ENCODE data around the gene KHSRP. TPM values are rescaled to one million over a fixed set of nuclear protein-coding genes. Genes with fewer than 3 reads are reported as not detected.

Gene KHSRP, protein sequence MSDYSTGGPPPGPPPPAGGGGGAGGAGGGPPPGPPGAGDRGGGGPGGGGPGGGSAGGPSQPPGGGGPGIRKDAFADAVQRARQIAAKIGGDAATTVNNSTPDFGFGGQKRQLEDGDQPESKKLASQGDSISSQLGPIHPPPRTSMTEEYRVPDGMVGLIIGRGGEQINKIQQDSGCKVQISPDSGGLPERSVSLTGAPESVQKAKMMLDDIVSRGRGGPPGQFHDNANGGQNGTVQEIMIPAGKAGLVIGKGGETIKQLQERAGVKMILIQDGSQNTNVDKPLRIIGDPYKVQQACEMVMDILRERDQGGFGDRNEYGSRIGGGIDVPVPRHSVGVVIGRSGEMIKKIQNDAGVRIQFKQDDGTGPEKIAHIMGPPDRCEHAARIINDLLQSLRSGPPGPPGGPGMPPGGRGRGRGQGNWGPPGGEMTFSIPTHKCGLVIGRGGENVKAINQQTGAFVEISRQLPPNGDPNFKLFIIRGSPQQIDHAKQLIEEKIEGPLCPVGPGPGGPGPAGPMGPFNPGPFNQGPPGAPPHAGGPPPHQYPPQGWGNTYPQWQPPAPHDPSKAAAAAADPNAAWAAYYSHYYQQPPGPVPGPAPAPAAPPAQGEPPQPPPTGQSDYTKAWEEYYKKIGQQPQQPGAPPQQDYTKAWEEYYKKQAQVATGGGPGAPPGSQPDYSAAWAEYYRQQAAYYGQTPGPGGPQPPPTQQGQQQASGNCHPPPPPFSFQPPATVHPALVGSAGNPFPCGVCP
- 81.9 TPM for total RNA-seq
- long read RNA-seq, partial matches to known transcripts = 2 of 14 reads
- long read RNA-seq, other reads (novel, unspliced or antisense) = 10 of 14 reads

DNA sequence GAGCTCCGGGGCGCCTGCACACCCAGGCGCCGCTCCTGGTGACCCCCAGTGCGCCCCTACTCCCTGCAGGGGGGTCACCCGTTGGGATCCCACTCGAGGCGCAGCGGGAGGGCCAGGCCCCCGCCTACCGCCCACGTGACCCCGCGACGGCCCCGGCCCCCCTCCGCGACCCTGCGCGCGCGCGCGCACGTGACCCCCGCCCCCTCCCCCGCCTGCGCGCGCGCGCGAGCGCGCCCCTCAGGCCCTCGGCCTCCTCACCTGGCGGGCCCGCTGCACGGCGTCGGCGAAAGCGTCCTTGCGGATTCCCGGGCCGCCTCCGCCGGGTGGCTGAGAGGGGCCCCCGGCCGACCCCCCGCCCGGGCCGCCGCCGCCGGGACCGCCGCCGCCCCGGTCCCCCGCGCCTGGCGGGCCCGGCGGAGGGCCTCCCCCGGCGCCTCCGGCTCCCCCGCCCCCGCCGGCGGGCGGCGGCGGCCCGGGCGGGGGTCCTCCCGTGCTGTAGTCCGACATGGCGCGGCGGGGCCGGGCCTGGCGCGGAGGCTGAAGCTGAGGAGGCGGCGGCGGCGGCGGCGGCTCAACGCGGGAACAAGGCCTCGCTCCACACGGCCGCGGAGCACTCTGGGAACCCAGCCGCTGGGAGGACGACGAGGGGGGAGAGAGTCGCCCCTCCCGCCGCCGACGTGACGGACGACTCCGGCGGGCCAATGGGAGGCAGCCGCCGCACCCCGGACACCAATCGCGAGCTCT is at the start of gene KHSRP:
Gene KHSRP (minus strand): TSS at position 617 of the 744 bp plus-strand sequence. CDS start 110 bp downstream, at position 507.
- Histone ChIP-seq H3K4me3 (peak within 1 kb of the TSS; percentile 91), H3K27ac (replicated peaks) (peak within 1 kb of the TSS; percentile 91), H3K4me1 (peaks cover 41% of the 10 kb centered on the region), H3K9me3 (replicated peaks) (no peaks in the 10 kb centered on the region), H3K27me3 (ENCODE audit: low read depth) (no peaks in the 10 kb centered on the region), H3K36me3 (peaks cover 23% of the 10 kb centered on the region)
- no peak for DNase-seq
- intact Hi-C loops (cut with micrococcal nuclease) = no loop called here
- TF ChIP-seq, protein P1, sequence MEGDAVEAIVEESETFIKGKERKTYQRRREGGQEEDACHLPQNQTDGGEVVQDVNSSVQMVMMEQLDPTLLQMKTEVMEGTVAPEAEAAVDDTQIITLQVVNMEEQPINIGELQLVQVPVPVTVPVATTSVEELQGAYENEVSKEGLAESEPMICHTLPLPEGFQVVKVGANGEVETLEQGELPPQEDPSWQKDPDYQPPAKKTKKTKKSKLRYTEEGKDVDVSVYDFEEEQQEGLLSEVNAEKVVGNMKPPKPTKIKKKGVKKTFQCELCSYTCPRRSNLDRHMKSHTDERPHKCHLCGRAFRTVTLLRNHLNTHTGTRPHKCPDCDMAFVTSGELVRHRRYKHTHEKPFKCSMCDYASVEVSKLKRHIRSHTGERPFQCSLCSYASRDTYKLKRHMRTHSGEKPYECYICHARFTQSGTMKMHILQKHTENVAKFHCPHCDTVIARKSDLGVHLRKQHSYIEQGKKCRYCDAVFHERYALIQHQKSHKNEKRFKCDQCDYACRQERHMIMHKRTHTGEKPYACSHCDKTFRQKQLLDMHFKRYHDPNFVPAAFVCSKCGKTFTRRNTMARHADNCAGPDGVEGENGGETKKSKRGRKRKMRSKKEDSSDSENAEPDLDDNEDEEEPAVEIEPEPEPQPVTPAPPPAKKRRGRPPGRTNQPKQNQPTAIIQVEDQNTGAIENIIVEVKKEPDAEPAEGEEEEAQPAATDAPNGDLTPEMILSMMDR (IDR thresholded peaks at IDR 0.05; ENCODE audit: borderline replicate concordance) = no peak

DNA sequence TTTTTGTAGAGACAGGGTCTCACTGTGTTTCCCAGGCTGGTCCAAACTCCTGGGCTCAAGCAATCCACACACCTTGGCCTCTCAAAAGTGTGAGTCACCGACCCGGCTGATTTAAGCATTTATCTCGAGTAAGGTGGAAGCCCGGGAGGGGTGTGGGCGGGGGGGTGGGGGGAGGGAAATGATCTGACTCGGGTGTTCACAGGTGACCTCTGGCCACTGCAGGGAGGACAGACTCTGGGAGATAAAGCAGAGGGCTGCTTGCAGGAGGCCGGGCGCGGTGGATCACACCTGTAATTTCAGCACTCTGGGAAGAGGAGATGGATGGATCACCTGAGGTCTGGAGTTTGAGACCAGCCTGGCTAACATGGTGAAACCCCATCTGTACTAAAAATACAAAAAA is 49.0 kb upstream of the KHSRP start:
- intact Hi-C loops (cut with micrococcal nuclease) = no loop called here
- no peaks in the 10 kb centered on the region for H3K9me3 ChIP-seq (replicated peaks)
- H3K27ac ChIP-seq (replicated peaks) = no peak overlapping the region
- TF ChIP-seq, protein P1 (IDR thresholded peaks at IDR 0.05; ENCODE audit: borderline replicate concordance) = no peak
- peaks cover 17% of the 10 kb centered on the region for H3K4me1 ChIP-seq
- H3K36me3 ChIP-seq = no peaks in the 10 kb centered on the region
- peaks cover 76% of the 10 kb centered on the region for H3K27me3 ChIP-seq (ENCODE audit: low read depth)
- no peak for DNase-seq
- H3K4me3 ChIP-seq = no peak overlapping the region

DNA sequence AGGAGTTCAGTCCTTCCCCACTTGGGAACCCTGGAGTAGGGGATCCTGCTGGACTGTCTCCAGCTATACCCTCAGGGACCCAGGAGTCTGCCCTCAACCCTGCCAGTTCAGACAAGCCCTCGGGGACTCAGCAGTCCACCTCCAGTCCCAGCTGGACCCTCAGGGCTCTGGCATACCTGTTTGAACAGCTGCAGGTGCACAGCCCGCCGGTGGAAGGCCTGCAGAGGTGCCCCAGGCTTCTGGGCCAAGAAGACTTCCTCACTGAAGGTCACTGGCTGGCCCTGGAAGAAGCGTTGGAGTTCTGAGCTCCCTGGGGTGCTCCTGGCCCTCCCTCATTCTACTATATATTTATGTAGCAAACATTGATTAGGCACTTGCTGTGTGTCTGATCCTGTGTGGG is 48.1 kb upstream of the KHSRP start:
- Histone ChIP-seq H3K36me3 (no peaks in the 10 kb centered on the region), H3K27ac (replicated peaks) (no peak overlapping the region), H3K9me3 (replicated peaks) (no peaks in the 10 kb centered on the region), H3K4me1 (peaks cover 17% of the 10 kb centered on the region), H3K27me3 (ENCODE audit: low read depth) (peaks cover 76% of the 10 kb centered on the region), H3K4me3 (no peak overlapping the region)
- intact Hi-C loops (cut with micrococcal nuclease) = no loop called here
- no peak for DNase-seq
- TF ChIP-seq, protein P1 (IDR thresholded peaks at IDR 0.05; ENCODE audit: borderline replicate concordance) = no peak

DNA sequence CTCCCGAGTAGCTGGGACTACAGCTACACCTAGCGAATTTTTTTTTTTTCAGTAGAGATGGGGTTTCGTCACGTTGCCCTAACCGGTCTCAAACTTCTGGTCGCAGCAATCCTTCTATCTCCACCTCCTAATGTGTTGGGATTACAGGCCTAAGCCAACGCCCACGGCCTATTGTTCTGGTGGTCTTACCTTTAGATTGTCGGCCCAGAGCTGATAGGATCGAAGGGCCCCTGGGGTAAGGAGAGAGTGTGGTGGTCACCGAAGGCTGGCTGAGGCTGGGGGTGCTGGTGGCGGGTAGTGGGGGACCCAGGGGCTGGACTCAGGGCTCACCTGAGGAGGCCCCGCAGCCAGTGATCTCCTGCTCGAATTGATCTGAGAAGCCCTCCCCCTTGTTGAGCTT is 46.5 kb upstream of the KHSRP start:
- TF ChIP-seq, protein P1 (IDR thresholded peaks at IDR 0.05; ENCODE audit: borderline replicate concordance) = no peak
- H3K36me3 ChIP-seq = no peaks in the 10 kb centered on the region
- intact Hi-C loops (cut with micrococcal nuclease) = no loop called here
- no peaks in the 10 kb centered on the region for H3K9me3 ChIP-seq (replicated peaks)
- peaks cover 9% of the 10 kb centered on the region for H3K4me1 ChIP-seq
- no peak overlapping the region for H3K4me3 ChIP-seq
- no peak overlapping the region for H3K27ac ChIP-seq (replicated peaks)
- peaks cover 74% of the 10 kb centered on the region for H3K27me3 ChIP-seq (ENCODE audit: low read depth)
- DNase-seq = no peak

DNA sequence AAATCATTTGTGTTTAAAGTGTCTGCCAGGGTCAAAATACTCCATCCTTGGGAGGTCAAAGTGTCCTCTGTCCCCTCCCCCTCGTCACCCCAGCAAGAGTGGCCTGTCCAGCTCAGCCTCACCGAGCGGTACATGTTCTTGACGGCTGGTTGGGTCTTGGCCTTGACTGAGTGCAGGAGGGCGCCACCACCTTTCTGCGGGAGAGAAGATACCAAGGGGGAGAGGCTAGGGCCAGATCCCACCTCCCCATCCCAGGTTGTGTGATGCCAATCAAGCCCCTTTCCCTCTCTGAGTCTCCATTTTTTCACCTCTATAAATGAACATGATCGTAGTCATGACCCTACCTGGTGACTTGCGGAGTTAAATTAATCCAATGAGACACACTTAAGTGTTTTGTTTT is 45.6 kb upstream of the KHSRP start:
- Histone ChIP-seq H3K27me3 (ENCODE audit: low read depth) (peaks cover 74% of the 10 kb centered on the region), H3K36me3 (no peaks in the 10 kb centered on the region), H3K9me3 (replicated peaks) (no peaks in the 10 kb centered on the region), H3K27ac (replicated peaks) (no peak overlapping the region), H3K4me3 (no peak overlapping the region), H3K4me1 (peaks cover under 1% of the 10 kb centered on the region)
- TF ChIP-seq, protein P1 (IDR thresholded peaks at IDR 0.05; ENCODE audit: borderline replicate concordance) = no peak
- DNase-seq = no peak
- intact Hi-C loops (cut with micrococcal nuclease) = no loop called here
